Coronary artery (tissue), 2 donors: ENCODE data around the gene ANP32A.

Source experiments
- DNase-seq: peaks from one replicate; pipeline ENCODE4 v3.0.0-alpha.2; 2017; ENCODE audit warnings: low spot score
- H3K27ac ChIP-seq, 2 donors: fragments of 200-600 bp; sonication (generic); one replicate each; pipeline ENCODE4 v1.5.1; 2016 to 2019
- H3K4me3 ChIP-seq: fragments of 200-600 bp; sonication (generic); 2 replicates; pipeline ENCODE4 v1.5.1; 2016; ENCODE audit warnings: mild to moderate bottlenecking, moderate library complexity
- TF ChIP-seq, protein P1 (sequence below): fragments of 200-600 bp; sonication (generic); IDR thresholded peaks from one replicate; pipeline ENCODE4 v1.5.1; 2019; ENCODE audit warnings: antibody characterized with exemption

The ANP32A gene

DNA sequence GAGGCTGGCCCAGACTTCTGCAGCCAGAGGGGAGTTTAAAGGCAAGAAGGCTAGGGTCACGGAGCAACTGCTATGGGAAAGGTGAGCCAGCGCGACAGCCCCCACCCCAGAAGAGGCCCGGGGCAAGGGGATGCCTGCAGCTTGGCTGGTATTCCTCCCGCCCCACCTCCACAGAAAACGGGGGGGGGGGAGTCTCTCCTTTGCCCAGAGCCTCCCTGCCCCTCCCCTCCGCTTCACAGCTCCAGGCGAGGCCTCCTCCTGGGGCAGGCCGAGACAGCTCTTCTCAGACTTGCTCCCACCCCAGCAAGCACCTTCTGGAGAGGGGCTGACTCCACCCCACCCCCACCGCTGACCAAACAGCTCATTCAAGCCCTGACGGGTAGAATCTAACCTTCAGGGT is 13.4 kb downstream of the ANP32A start:
- peak; percentile 40 for DNase-seq
- TF ChIP-seq, protein P1, sequence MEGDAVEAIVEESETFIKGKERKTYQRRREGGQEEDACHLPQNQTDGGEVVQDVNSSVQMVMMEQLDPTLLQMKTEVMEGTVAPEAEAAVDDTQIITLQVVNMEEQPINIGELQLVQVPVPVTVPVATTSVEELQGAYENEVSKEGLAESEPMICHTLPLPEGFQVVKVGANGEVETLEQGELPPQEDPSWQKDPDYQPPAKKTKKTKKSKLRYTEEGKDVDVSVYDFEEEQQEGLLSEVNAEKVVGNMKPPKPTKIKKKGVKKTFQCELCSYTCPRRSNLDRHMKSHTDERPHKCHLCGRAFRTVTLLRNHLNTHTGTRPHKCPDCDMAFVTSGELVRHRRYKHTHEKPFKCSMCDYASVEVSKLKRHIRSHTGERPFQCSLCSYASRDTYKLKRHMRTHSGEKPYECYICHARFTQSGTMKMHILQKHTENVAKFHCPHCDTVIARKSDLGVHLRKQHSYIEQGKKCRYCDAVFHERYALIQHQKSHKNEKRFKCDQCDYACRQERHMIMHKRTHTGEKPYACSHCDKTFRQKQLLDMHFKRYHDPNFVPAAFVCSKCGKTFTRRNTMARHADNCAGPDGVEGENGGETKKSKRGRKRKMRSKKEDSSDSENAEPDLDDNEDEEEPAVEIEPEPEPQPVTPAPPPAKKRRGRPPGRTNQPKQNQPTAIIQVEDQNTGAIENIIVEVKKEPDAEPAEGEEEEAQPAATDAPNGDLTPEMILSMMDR: no peak

DNA sequence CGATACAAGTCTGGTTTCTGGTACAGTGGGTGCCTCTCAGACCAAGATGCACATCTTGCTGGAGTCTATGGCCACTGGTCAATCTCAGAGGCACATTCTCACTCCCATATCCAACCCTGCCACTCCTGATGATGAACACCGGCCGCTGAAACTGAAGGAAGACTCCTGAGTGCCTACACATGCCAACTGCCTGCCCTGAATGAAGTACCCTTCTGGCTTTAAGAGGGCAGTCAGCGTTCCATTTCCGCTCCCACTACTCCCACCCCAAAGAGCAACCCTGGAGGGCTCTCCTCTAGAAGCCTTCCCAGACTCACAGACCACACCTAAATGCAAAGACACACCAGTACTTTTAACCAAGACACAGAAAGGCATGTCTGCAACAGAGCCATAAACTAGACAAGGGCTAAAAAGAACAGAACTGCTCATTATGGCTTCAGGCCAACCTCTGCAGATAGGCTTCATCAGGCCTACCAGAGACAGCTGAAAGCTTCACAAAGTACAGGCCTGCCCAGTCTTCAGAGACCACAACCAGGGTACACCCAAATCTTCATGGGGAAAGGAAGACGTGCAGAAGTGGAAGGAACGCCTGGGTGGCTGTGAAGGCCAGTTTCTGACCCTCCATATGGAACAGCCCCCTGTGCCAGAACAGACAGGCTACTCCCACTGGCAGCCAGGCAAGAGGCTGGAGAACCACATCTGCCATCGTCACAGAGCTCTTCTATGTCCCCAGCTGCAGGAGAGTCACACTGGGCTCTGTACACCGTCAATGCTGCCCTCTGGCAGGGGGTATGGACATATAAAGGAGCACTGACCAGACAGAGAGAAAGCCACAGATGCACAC is 14.3 kb downstream of the ANP32A start:
- Histone ChIP-seq H3K4me3 (no peak overlapping the region), H3K27ac (no peak overlapping the region)
- DNase-seq: peak; percentile 66
- TF ChIP-seq, protein P1: no peak

More for the DNA sequence above, 13.4 kb downstream of the ANP32A start:
- no peak overlapping the region for H3K27ac ChIP-seq
- no peak overlapping the region for H3K4me3 ChIP-seq

DNA sequence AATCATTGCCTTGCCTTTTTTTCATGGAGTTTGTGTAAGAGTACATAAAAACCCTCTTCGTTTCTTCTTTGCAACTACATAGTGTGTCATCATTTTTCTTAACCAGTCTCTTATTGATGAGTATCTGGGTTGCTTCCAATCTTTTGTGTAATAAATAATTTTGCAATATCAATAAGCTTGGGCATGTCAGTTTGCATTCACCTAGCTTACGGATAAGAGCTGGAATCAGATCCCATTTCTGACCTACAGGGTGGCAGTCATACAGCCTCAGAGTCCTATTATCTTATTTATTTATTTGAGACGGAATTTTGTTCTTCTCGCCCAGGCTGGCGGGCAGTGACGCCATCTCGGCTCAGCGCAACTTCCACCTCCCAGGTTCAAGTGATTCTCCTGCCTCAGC is 18.3 kb downstream of the ANP32A start:
- Histone ChIP-seq H3K27ac (no peak overlapping the region), H3K4me3 (no peak overlapping the region)
- DNase-seq: no peak
- TF ChIP-seq, protein P1: no peak

DNA sequence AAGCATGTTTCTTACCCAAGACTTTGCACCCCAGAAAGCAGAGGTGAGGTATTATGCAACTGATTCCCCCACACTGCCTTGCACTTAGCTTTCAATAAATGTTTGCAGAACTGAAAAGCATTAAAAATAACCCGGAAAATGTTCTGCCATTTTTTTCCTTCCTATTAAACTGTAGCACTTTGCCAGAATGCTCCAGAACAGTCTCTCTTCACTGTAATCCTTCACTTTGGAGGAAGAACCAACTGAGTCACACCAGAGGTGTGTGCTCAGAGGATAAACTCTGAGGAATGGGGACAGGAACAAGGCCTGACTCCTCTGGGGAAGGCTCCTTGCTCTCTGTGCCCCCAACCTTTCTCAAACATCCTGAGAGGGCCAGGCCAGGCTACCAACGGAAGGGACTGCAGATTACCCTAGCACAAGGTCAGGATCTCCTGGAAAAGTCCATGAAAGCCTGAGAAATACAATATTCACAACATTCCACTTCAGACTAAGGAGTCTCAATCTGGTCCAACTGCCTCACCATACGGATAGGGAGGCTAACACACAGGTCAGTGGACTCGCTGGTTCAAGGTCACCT is 19.0 kb downstream of the ANP32A start:
- DNase-seq: no peak
- TF ChIP-seq, protein P1: no peak
- Histone ChIP-seq H3K4me3 (no peak overlapping the region), H3K27ac (peak overlapping the region in 1 of 2 donors; percentile 5)

DNA sequence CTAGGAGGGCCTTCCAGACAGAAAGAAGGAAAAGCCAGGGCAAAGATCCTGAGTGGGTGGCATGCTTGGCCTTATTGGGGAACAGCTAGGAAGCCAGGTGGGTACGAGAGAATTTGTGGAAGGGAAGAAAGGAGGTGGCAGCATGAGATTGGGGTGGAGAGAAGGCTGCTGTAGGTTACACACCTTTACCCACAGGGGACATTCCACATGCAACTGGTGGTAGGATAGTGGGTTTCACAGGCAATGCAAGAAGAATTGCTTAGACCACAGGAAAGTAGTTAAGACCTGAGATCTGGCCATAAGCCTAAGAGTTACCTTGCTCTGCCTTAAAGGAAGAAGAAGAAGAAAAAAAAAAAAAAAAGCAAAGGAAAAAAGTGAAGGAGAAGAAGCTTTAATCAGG is 19.8 kb downstream of the ANP32A start:
- TF ChIP-seq, protein P1: no peak
- no peak overlapping the region for H3K27ac ChIP-seq
- no peak for DNase-seq
- H3K4me3 ChIP-seq: no peak overlapping the region

DNA sequence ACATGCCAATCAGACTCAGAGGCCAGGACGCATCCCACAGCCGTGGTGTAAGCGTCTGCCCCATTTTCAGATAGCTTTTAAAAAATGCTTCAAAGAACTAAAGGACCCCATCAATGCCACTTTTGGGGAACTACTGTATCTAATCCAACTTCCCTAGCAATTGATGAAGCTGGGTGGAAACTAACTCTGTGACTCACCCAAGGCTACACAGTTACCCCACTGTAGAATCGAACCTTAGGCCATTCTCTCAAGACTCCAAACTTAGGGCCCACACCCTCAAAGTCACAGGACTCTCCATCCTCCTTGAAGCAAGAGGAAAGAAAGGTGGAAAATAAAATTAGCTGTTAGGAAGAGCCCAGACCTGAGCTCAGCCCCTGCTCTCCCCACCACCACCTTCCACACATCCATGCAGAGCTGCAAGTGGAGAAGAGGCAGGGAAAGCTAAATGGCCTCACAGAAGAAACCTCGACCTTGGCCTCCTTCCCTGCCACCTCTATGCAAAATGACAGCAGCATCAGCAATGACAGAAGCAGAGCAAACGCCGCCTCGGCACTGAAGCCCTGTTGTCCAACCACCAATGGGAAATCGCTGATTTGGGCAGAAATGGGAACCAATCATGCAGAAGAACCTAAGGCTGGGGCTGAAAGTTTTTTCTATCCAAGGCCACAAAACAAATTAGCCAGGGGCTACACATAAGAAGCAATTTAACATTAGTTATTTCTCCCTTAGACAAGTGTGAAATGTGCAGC is 22.2 kb downstream of the ANP32A start:
- Histone ChIP-seq H3K4me3 (no peak overlapping the region), H3K27ac (peak overlapping the region in 1 of 2 donors; percentile 65)
- TF ChIP-seq, protein P1: no peak
- no peak for DNase-seq
